Stimulated activated CD8-positive, alpha-beta memory T cell treated with anti-CD3 and anti-CD28 coated beads, Interleukin-7, amount 100 ng/mL, for 1 hour (primary cell): ENCODE results near the gene COPG2.
"Not testable (repeated sequence)": the region's sequence is repeated elsewhere in the genome, so short reads cannot be mapped to it uniquely, and the experiment has no call there.

ENCODE experiments used
- DNase-seq, 2 donors: peaks; one replicate each; pipeline ENCODE4 v3.0.0-alpha.2; 2020; ENCODE audit warnings: low read depth in 2 of 2

Gene COPG2

GRCh38 chr7:130649004-130649790 is 19.4 kb downstream of the COPG2 start:
- no peak for DNase-seq

- DNase-seq, result no peak
Measured at GRCh38 chr7:130648580-130648979, 20.0 kb downstream of the COPG2 start.

- no peak for DNase-seq
Measured at GRCh38 chr7:130642383-130642782, 26.2 kb downstream of the COPG2 start.

DNA sequence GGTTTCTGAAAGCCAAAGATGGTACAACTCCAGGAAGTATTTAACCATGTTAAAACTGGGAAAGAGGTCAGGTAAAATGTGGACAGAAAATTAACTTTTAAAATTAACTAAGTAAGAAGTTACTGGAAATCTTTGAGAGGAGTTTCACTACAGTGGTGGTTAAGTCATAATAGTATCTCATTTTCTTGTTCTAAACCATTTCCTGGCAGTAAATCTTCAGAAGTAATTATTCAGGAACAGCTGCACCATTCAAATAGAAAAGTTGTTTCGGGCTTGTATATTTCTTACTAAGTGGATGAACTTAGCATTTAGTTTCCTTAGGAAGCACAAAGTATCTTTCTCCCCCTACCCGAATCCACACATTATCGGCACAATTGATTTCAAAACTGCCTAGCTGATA is 27.1 kb downstream of the COPG2 start:
- DNase-seq, result no peak

DNA sequence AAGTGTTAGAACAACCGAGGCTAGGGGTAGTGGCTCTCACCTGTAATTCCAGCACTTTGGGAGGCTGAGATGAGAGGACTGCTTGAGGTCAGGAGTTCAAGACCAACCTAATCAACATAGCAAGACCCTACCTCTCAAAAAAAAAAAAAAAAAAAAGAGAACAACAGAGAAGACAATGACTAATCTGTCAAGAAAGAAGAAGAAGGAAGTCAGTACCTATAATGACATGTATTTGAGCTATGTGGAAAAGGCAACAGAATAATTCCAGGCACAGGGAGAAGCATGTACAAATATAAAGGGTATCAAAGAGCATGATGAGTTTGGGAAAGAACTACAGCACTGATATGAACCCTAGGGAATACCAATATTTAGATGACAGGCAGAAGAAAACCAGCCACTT is 27.5 kb downstream of the COPG2 start:
- no peak for DNase-seq

DNA sequence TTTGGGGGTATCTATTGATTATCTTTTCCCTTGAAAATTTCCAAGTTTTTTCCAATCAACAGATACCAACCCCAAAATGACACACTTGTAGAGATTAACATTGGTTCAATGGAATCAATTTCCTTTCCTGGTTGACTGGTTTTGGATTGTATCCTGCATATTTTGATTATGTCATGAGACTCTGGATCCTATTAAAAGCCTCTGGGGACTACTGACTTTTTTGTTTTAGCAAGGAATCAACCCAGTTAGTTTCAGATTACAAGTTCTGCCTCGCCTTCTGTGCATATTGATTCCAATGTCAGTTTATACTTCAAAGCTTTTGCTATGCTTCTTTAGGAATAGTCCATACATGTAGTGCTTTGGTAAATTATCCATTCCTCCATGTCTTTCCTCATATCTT is 29.2 kb downstream of the COPG2 start:
- no peak for DNase-seq

GRCh38 chr7:130632111-130632510 is 36.4 kb downstream of the COPG2 start:
- no peak for DNase-seq

DNA sequence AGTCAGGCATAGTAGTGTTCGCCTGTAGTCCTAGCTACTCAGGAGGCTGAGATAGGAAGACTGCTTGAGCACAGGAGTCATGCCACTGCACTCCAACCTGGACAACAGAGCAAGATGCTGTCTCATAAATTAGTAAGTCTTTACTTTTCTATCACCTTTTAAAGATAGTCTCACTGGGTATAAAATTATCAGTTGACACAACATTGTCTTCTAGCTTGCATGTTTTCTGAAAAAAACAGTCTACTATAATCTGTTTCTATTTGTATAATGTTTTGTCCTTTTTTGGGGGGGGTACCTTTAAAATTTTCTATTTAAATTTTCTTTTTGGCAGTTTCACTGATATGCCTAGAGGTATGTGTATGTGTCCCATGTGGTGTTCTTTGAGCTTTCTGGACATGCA is 39.6 kb downstream of the COPG2 start:
- DNase-seq, result no peak

DNA sequence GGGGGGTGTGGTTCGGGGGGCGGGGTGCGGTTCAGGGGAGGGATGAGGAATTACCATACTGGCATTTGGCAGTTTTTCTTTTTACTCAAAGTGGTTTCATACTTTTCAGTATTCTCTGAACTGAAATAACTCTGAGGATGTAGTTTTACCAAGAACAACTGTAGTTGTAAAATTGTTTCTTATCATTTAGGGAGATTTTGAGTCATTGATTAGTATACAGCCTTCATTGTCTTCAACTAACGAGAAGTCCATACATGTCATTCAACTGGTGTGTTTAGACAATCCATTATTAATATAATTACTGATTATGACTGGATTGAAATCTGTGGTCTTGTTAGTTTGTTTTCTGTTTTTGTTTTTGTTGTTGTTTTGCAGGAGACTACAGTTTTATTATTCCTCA is 40.8 kb downstream of the COPG2 start:
- DNase-seq, result no peak

DNA sequence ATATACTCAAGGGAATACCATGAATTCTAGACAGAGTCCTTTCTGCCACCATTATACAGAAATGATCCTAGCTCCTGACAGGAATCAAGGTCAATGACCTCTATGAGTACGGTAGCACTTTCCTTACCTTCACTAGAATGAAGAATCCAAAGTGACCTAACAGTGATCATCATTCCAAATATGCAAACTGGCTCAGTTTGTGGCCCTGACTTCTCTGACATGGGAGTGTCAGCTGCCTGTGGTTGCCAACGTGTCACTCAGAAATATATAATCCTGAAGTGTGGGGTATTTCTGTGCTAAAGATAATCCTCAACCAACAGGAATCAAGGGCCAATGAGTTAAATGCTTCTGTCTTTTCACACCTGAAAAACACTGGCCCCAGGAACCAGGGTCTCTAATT is 45.7 kb downstream of the COPG2 start:
- DNase-seq, result no peak

GRCh38 chr7:130615583-130615982 is 53.0 kb downstream of the COPG2 start:
- DNase-seq, result no peak

- DNase-seq, result no peak
Measured at GRCh38 chr7:130614449-130614848, 54.1 kb downstream of the COPG2 start.

GRCh38 chr7:130611218-130611617 is 57.3 kb downstream of the COPG2 start:
- DNase-seq, result no peak

GRCh38 chr7:130607066-130607465 is 61.5 kb downstream of the COPG2 start:
- DNase-seq, result not testable (repeated sequence)

DNA sequence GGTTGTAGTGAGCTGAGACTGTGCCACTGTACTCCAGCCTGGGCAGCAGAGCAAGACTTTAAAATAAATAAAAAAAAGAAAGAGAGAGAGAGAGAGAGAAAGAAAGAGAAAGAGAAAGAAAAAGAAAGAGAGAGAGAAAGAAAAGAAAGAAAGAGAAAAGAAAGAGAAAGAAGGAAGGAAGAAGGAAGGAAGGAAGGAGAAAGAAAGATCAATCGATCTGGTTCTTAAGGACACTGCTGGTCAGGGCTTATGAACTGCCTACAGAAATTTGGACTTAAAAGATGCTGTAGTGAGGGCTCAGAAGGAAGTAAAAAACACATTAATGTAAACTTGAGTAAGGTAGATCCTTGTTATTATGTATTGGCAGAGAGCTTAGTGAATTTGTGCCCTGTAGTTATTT is 62.4 kb downstream of the COPG2 start:
- no peak for DNase-seq

- DNase-seq, result no peak
Measured at GRCh38 chr7:130598056-130598455, 70.5 kb downstream of the COPG2 start.

- no peak for DNase-seq
Measured at GRCh38 chr7:130595986-130596385, 72.6 kb downstream of the COPG2 start.

- DNase-seq, result no peak
Measured at GRCh38 chr7:130593033-130593432, 75.5 kb downstream of the COPG2 start.

GRCh38 chr7:130591464-130591863 is 77.1 kb downstream of the COPG2 start:
- DNase-seq, result not testable (repeated sequence)

GRCh38 chr7:130585932-130586331 is 82.6 kb downstream of the COPG2 start:
- DNase-seq, result not testable (repeated sequence)

- DNase-seq, result not testable (repeated sequence)
Measured at GRCh38 chr7:130575110-130575509, 93.4 kb downstream of the COPG2 start.

DNA sequence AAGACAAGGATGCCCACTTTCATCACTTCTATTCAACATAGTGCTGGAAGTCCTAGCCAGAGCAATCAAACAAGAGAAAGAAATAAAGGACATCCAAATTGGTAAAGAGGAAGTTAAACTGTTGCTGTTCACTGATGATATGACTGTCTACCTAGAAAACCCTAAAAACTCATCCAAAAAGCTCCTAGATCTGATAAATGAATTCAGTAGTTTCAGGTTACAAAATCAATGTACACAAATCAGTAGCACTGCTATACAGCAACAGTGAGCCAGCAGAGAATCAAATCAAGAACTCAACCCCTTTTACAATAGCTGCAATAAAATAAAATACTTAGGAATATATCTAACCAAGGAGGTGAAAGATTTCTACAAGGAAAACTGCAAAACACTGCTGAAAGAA is 98.4 kb downstream of the COPG2 start:
- not testable (repeated sequence) for DNase-seq

GRCh38 chr7:130566898-130567280 is 101.7 kb downstream of the COPG2 start:
- DNase-seq, result no peak
